ENCODE measurements around the gene RAP1A.

The RAP1A gene

DNA sequence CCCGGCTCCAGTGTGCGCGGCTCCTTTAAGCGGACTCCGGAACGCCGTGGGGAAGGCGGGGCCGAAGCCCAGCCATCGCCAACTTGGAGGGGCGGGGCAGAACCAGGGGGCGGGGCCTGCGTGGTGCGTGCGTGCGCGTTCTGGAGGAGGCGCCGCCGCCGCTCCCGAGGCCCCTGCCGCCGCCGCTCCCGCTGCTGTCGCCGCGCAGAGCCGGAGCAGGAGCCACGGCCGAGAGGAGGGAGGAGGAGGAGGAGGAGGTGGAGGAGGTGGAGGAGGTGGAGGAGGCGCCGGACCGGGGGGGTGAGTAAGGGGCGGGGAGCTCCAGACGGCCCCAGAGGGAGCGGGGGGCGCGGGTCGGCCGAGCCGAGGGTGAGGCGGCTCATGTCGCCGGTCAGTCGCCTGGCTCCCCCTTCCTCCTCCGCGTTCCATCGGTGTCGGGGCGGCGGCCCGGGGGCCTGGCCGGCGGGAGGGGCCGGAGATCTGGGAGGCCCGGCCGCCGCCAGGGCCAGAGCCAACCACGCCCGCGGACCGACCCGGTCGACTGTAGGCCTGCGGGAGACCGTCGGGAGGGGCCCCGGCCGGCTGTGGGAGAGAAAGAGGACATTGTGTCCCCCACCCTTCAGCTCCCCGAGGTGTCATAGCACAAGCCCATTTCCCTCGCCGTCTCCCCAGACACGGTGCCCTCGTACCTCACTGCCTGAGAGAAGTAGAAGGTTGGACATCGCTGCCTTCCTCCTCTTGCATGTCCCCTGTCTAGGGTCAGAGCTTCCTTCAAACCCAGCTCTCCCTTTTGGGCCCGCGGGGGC is at the start of gene RAP1A:
RAP1A (plus strand) TSS at position 155 of the 806 bp plus-strand sequence. CDS start 71,572 bp downstream, outside the sequence.
- DNase-seq = peak; percentile 84

DNA sequence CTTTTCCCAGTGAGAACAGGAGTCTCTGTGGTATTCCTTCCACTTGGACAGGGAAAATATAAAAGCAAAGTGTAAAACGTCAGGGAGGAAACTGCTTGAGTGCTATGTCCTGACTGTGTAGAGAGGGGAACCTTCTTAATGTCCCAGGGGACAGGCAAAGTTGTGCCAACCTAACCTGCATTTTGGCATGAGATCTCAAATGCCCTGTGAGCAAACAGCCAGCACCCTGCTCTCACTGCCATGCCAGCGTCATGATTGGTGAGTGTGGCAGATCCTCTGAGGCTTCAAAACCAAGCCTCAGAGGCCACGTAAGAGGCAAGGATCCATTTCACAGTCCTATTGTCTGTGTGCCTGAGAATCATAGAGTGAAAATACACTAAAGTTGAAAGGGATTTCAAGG is 49.7 kb upstream of the RAP1A start:
- DNase-seq = no peak

DNA sequence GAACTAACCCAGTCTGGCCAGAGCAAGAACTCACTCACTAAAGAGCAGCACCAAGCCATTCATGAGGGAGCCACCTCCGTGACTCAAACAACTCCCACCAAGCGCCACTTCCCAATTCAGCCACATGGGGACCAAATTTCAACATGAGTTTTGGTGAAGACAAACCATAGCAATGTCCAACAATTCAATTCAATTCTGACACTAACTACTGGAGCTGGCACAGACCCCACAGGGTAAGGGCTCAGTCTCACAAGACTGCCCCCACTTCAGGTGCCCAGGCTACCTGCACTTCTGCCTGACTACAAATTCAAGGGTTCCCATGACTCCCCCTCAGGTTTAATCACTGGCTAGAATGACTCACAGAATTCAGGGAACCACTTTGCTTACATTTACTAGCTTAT is 48.8 kb upstream of the RAP1A start:
- peak; percentile 55 for DNase-seq

DNA sequence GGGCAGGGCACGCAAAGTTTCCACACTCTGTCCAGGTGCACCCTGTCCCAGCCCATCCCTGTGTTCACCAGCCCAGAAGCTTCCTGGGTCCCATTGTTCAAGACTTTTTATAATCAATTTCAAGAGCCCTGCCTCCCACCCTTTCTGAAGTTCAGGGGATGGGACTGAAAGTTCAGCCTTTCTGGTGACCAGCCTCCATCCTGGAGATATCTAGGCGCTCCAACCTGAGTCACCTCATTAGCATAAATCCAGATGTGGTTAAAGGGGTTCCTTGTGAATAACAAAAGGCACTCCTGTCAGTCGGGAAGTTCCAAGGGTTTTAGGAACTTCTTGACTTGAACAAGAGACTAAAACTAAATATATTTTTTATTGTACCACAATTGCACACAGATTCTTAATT is 48.4 kb upstream of the RAP1A start:
- DNase-seq = no peak

DNA sequence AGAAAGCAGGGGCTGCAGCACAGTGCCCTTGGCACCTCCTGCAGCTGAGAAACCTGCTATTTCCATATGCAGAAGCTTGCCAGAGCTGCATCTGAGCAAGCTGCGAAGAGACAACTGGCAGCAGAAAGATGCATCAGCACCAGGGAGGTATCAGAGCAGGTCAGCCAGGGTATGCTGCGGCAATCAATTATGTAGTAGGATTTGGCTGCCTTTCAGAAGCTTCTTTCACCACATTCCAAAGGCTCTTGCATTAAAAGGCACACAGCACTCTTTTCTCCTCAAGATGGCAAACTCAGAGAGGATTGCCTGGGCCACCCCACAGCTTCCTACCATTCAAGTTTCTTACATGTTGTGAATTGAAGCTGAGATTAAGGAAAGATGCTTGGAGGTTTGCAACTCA is 47.6 kb upstream of the RAP1A start:
- DNase-seq = peak; percentile 83

DNA sequence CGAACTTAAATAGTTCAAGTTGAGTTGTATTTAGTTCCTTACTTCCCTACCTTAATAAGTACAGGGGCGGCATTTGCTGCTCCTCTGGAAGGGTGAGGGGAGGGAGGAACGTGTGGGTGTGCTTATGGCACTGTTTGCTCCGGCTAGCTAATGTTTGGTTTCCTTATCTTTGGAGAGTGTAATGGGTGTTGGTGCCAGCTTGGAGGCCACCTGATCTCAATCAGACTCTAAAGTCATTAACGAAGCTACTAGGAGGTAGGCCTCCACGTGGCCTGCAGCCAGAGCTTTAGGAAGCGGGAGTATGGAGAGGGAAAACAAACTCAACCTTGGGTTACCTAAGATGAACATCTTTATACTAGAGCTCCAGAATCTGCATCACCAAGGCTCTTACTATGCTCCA is 43.0 kb upstream of the RAP1A start:
- DNase-seq = no peak

DNA sequence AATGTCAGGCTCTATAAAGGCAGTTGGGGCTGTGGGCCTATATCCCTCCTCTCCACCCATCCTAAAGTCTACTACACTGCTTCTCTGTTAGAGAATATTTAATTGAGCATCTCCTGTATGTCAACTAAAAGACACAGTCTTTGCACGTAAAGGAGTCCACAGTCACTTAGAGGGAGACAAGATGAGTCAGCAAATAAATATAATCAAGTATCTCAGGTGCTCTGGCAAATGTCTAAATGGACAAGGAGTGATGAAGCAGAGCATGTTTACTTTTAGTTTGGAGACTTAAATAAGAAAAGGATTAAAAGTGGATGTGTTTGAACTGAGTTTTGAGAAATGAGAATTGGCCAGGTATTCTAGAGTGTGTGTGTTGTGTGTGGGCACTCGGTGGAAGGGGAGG is 41.8 kb upstream of the RAP1A start:
- no peak for DNase-seq

DNA sequence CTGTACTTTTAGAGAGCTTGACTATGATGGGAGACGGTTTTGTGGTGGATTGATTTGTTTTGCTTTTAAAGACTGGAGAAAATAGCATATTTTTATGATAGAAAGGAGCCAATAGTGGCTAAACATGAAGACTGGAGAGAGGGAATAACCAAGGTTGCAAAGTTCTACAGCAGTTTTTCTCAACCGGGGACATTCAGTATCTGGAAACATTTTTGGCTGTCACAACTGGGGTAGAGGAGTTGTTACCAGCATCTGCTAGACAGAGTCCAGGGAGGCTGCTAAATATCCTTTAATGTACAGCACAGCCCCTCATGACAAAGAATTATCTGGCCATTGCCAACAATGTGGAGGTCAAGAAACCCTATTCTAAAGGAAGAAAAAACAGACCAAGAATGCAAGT is 38.4 kb upstream of the RAP1A start:
- no peak for DNase-seq

DNA sequence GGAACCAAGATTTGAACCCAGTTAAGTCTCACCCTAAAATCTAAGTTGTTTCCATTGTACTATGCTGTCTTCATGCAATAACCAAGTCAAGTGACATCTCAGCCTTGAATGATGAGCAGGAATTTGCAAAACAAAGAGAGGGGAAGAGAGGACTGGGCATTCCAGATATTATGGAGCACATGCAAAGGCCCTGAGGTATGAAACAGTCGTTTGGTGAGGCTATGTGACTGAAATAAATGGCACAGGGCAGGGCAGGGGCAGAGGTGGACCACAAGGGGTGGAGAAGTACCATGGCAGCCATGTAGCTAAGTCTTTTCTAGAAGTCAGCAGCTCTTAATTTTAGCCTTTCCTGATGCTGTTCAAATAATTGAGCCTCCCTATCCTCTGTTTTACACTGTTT is 37.6 kb upstream of the RAP1A start:
- DNase-seq = no peak

DNA sequence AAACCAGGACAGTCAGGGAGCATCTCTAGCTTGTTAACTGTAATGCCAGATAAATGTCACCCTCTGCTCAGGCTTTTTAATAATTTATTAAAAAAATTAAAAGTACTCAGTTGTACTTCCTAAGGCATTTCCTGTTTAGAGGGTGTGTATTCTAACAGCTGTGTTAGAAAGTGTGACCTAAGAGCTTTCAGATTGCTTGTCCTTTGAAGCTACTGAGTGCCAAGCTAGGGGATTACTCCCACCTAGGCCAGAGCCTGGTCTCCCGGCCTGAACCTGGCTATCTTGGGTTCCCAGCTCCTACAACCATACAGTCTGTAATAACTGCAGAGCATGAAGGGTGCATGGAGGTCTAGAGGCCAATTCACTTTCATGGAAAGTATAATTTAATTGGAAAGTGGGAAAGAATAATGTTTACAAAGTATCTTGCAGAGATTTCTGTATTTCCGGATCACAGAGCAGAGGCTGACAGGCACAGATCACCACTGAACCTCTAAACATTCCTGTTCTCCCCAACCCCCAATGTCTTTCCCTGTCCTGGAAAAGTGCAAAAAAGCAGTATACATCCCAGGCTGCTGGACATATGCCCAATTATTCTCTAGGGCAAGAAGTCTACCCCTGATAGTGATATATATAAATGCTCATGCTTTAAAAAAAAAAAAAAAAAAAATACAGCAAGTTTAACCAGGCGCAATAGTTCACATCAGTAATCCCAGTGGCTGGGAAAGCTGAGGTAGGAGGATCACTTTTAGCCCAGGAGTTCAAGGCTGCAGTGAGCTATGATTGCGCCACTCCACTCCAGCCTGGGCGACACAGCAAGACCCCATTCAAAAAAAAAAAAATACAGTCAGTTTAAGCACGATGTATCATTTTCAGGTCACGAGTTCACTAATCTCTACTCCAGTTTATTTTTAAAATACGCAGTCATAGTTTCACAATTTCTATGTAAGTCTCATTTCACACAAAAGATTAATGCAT is 36.7 kb upstream of the RAP1A start:
- no peak for DNase-seq

DNA sequence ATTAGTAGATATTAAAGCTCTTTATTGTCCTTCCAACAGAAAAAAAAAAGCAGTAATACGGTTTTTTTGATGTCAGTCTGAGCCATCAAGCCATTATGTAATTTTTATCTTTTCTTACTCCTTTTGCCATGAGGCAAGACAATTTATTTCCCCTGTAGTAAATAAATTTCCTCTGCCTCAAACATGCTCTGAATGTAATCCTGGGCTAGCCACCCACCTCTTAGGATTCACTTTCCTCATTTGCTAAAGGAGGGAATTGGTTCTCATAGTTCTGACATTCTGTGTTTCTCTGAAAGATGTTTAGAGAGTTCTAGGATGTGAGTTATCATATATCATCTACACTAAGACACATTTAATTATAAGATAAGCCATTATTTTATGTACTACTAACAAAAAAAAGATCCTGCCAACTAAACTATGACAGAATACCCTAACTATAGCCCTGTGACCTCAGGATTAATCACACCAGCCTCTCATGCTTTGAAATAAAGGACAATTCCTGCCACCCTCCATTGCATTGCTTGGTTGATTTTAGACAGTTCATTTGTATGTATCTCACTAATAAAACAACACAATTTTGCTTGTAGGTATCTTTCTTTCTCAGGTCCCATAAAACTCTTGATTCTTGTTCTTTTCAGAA is 34.0 kb upstream of the RAP1A start:
- DNase-seq = no peak

DNA sequence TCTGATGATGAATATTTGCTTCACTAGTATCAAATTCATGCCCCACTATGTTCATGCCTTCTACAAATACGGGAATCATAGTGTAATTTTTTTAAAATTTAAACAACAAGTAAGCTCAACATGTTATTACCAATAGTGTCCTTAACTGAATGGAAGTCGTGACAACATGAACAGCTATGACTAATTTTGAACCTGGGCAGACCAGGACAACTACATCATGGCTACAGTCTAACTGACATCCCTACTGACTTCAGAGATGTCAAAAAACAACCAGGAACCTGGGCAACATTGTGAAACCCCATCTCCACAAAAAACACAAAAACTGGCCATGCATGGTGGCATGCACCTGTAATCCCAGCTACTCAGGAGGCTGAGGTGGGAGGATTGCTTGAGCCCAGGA is 33.5 kb upstream of the RAP1A start:
- no peak for DNase-seq

DNA sequence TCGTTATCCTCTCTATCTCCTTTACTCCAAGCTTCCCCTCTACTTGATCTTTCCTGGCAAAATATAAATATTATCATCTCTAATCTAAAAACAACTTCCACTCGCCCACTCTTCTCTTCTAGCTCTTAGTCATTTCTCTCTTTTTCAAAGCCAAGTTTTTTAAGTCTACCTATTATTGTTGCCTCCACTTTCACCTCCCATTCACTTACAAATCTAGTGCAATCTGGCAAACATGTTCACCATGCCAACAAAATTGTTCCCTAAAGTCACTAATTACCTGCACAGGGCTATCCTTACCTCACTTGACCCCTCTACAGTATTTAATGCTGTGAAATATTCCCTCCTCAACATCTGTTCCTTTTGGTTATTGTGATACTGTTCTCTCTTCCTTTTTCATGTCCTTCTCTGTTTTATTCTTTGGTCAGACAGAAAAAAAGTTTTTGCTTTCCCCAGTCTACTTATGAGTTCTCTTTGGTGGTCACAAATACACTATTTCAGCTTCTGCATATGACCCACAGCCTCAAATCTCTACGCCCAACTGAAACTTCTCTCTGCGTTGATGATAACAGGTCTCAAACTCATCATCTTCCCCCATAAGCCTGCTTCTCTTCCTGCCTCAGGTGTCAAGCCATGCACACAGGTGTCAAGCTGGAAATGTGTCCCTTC is 31.9 kb upstream of the RAP1A start:
- DNase-seq = no peak

DNA sequence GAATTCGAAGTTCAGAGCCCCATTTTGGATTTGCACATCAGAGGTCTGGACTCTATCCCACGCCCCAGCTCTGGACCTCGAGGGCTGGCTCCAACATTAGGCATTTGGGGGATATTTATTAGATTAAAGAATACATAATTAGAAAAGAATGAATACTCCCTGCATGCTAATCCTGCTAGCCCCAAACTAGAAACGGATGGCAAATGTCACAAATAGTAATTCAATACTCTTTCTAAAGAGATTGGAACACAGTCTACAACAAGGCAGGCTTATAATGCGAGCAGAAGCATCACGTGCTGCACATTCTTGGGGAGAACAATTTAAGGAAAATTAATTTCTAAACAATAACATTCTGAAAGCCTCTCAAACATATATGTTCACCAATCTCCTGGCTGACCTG is 27.7 kb upstream of the RAP1A start:
- DNase-seq = no peak

DNA sequence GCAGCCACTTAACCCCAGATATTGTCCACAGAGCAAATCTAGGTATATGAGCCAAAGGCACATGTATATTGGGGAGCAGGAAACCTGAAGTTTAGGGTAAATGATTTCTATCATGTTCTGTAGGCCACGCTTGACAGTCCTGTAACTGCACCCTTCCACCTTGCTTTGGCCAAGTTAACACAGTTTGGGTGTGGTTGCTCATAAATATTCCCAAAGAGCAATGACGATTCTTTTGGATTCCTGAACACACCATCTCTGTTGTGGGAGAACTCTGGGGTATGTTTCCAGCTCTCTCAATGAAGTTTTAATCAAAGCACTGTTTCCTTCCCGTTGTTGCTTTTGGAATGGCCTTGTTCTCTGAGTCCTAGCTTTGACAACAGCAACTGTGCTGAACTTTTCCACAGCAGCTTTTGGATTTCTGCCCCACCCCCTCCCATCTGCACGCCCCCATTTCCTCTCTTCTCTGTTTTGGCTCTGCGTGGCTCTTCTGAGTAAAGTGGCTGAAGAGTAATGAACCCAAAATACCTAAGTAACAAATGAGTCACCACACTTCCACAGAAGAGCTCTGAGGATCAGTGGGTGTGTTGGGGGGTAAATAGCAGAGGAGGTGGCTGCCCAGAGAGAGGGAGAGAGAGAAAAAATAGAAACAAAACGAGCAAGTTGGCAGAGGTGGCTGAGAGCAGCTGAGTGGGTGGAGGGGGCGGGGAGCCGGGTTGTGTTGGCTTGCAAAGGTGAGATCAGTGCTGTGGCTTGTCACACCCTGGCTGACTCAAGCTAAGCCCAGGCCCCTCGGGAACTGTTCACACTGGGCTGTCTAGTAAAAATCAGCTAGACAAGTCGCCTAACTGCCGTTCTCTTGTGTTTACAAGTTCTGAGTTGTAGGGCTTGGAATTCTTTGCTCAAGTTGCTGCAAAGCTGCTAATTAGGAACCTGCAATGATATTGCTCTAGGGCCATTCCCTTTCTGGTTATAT is 26.9 kb upstream of the RAP1A start:
- DNase-seq = peak; percentile 81

DNA sequence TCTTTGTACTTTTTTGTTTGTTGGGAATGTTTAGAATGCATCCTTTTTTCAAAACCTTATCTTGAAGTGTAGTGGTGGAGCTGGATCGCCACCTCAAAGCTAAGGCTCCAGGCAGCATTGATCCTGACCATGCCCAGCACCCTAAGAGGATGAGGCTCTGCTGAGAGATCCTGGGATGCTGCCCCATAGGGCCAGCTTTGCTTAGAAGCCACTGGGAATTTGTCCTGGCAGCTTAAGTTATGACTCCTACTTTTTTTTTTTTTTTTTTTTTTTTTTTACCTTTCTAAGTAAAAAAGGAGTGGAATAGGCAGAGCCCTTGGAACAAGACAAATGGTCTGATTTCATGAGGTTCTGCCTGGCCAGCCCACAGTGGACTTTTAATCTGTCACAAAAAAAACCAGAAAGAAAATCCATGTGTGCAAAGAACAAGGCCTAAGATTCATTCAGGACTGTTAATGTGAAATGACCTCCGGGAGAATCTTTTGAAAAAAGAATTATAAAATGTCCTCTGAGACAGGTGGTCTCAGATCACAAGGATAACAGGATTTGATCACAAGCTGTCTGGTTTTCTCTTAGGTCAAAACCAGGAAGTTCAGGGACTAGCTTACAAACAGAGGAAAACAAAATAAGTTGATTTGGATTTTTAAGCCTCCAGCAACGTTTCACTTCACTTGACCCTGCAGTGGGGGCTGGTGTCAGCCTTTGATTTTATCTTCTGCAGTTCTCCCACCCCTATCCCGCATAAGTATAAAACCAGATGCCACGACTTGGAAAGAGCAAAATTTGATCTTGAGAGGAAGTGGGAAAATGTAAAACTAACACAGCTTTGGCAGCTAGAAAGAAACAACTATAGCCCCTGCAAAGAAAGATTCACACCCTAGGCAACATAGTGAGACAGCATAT is 25.9 kb upstream of the RAP1A start:
- no peak for DNase-seq

DNA sequence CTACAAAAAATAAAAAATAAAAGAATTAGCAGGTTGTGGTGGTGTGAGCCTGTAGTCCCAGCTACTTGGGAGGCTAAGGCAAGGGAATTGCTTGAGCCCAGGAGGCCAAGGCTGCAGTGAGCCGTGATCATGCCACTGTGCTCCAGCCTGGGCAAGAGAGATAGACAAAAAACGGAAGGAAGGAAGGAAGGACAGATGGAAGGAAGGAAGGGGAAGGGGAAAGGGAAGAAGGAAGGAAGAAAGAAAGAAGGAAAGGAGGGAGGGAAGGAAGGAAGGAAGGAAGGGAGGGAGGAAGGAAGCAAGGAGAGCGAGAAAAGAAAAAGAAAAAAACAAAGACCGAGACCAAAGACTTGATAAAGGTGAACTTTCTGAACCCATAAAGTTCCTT is 25.3 kb upstream of the RAP1A start:
- no peak for DNase-seq

DNA sequence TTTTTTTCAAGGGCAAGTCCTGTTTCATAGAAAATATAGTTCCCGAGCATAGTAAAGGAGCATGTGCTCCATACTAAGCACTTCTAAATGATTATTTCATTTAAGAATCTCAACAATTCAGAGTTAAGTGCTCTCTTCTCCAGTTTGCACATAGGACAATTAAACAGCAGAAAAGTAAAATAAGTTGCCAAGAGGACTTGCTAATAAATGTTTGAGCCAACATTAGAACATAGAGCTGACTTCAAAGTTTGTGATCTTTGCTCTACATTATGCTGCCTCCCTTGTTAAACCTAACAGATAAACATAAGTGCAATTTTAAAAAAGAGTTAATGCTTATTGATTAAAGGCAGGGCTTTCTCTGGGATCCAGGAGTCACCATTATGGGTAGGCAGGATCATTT is 23.8 kb upstream of the RAP1A start:
- no peak for DNase-seq

DNA sequence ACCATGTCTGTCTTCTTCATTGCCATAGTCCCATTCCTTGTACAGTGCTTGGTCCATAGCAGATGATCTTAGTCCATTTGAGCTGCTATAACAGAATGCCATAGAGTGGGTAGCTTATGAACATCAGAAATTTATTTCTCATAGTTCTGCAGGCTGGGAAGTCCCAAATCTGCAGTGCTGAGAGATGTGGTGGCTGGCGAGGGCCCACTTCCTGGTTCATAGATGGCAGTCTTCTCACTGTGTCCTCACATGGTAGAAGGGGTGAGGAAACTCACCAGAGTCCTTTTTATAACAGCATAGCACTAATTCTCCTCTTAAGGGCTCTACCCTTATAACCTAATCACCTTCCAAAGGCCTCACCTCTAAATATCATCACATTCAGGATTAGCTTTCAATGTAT is 23.1 kb upstream of the RAP1A start:
- no peak for DNase-seq

DNA sequence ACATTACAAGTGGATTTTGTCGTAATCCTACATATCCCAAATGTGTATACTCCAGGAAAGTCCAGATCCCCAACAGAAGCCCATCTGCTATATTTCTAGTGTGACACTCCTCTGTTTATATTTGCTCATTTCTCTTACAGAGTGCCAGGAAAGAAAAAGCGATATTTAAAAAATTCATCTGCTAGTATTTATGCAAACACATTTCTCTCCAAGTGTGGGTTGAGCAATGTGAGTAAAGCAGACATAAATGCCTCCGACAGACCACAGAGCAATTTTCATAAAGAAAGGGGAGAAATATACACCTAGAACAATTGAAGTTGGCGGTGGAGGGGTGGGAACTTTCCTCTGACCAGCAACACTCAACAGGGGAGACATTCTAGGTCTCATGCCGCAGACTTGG is 22.2 kb upstream of the RAP1A start:
- no peak for DNase-seq

DNA sequence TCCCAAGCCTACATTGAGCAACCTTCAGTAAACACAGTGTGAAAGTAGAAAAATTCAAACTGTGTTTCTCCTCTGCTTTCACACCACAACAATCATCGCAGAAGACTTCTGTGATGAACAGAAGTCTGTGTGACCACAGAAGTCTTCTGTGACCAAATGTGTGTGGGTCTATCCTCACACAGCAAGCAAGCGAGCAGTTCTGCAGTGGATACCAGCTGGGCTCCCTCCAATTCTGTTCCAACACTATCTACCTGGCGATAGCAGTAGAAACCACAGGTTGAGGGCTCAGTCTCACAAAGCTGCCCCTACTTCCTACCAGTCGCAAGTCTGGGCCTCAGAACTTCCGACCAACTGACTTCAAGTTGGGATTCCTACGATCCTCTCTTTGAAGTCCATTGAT is 21.0 kb upstream of the RAP1A start:
- no peak for DNase-seq

All from NCI-H226 (cell line).